HCT116 (cell line): Measurements from ENCODE around the gene ZFHX3.

ENCODE experiments used
- POLR2A ChIP-seq: IDR thresholded peaks from 2 replicates; pipeline ENCODE4 v1.7.0; 2011; ENCODE audit warnings: borderline replicate concordance; ENCODE audit not compliant: insufficient read depth, insufficient read length; ENCODE audit errors: extremely low read depth
- SP1 ChIP-seq: IDR thresholded peaks from 2 replicates; pipeline ENCODE4 v1.6.1; 2012; ENCODE audit warnings: low read depth
- YY1 ChIP-seq: IDR thresholded peaks from 2 replicates; pipeline ENCODE4 v1.6.1; 2011; ENCODE audit warnings: low read length, low read depth, moderate library complexity, mild to moderate bottlenecking; ENCODE audit not compliant: insufficient replicate concordance; ENCODE audit errors: extremely low read depth

DNA sequence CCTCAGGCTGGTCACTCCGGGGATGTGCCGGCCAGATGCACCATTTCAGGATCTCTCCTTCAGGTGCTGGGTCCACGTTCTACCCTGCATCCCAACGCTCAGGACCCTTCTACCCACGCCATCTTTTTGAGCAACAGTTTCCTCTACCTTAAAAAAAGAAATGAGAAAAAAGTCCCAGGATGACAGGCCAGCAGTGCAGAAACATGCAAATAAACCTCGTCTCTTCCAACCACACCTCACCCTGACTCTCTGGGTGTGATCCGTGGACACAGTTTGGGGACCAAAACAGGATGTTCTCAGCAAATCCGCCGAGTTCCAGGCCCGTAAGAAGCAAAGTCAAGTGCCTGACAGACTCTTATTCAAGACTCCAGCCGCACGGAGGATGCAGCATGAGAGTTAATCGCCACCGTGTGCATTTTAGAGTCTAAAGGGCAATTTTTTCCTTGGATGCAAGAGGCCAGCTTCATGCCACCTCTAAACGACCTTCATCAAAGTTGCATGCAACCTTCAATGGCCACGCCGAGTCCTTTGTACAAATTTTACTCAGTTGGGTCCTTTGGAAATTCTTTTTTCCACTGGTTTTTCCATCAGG, 99.6 kb downstream of the ZFHX3 start:
- TF ChIP-seq POLR2A (no peak), YY1 (no peak), SP1 (no peak)
